Measurements from ENCODE around the gene CAPN5.

Gene CAPN5

GRCh38 chr11:77151804-77152509 is 85.2 kb downstream of the CAPN5 start:
- H3K27ac ChIP-seq (replicated peaks) = peak overlapping the region; percentile 53
- no peaks in the 10 kb centered on the region for H3K27me3 ChIP-seq (ENCODE audit: insufficient read depth, poor library complexity, severe bottlenecking)

GRCh38 chr11:77152846-77153245 is 86.1 kb downstream of the CAPN5 start:
- H3K27me3 ChIP-seq (ENCODE audit: insufficient read depth, poor library complexity, severe bottlenecking) = no peaks in the 10 kb centered on the region
- H3K4me3 ChIP-seq (replicated peaks; ENCODE audit: insufficient read depth, low read length) = no peak overlapping the region
- no peak for DNase-seq (ENCODE audit: low read depth in 1 of 2, low spot score in 1 of 2)
- H3K27ac ChIP-seq (replicated peaks) = peak overlapping the region; percentile 53
- TF ChIP-seq SPI1 (IDR thresholded peaks at IDR 0.05; ENCODE audit: borderline replicate concordance, low read depth) = no peak
- no peak for TF ChIP-seq CTCF (IDR thresholded peaks at IDR 0.05; ENCODE audit: insufficient read depth, low read length)
- TF ChIP-seq REST (IDR thresholded peaks at IDR 0.05; ENCODE audit: insufficient replicate concordance, low read depth) = no peak
- no peak for TF ChIP-seq GABPA (IDR thresholded peaks at IDR 0.05; ENCODE audit: low read depth)
- no peak for TF ChIP-seq POLR2AphosphoS5 (IDR thresholded peaks at IDR 0.05; ENCODE audit: low read depth)

More at GRCh38 chr11:77151804-77152509, 85.2 kb downstream of the CAPN5 start:
- DNase-seq (ENCODE audit: low read depth in 1 of 2, low spot score in 1 of 2) = peak; percentile 67 to 88
- TF ChIP-seq POLR2AphosphoS5 (IDR thresholded peaks at IDR 0.05; ENCODE audit: low read depth) (peak; percentile 95), SPI1 (IDR thresholded peaks at IDR 0.05; ENCODE audit: borderline replicate concordance, low read depth) (no peak; the same call in 1 of the 2 replicates)
- H3K4me3 ChIP-seq (replicated peaks; ENCODE audit: insufficient read depth, low read length) = no peak overlapping the region

- TF ChIP-seq POLR2AphosphoS5 (IDR thresholded peaks at IDR 0.05; ENCODE audit: low read depth) (no peak), SPI1 (IDR thresholded peaks at IDR 0.05; ENCODE audit: borderline replicate concordance, low read depth) (no peak), GABPA (IDR thresholded peaks at IDR 0.05; ENCODE audit: low read depth) (no peak), REST (IDR thresholded peaks at IDR 0.05; ENCODE audit: insufficient replicate concordance, low read depth) (no peak), CTCF (IDR thresholded peaks at IDR 0.05; ENCODE audit: insufficient read depth, low read length) (no peak)
- no peak overlapping the region for H3K4me3 ChIP-seq (replicated peaks; ENCODE audit: insufficient read depth, low read length)
- no peak overlapping the region for H3K27ac ChIP-seq (replicated peaks)
- H3K27me3 ChIP-seq (ENCODE audit: insufficient read depth, poor library complexity, severe bottlenecking) = no peaks in the 10 kb centered on the region
- DNase-seq (ENCODE audit: low read depth in 1 of 2, low spot score in 1 of 2) = no peak
These were observed 86.8 kb downstream of the CAPN5 start for GRCh38 chr11:77153276-77154185.

Measured in HL-60 (cell line).